ENCODE data around the gene ZDHHC7.
"Not testable (repeated sequence)": the region's sequence is repeated elsewhere in the genome, so short reads cannot be mapped to it uniquely, and the experiment has no call there.

ZDHHC7 gene, protein sequence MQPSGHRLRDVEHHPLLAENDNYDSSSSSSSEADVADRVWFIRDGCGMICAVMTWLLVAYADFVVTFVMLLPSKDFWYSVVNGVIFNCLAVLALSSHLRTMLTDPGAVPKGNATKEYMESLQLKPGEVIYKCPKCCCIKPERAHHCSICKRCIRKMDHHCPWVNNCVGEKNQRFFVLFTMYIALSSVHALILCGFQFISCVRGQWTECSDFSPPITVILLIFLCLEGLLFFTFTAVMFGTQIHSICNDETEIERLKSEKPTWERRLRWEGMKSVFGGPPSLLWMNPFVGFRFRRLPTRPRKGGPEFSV

DNA sequence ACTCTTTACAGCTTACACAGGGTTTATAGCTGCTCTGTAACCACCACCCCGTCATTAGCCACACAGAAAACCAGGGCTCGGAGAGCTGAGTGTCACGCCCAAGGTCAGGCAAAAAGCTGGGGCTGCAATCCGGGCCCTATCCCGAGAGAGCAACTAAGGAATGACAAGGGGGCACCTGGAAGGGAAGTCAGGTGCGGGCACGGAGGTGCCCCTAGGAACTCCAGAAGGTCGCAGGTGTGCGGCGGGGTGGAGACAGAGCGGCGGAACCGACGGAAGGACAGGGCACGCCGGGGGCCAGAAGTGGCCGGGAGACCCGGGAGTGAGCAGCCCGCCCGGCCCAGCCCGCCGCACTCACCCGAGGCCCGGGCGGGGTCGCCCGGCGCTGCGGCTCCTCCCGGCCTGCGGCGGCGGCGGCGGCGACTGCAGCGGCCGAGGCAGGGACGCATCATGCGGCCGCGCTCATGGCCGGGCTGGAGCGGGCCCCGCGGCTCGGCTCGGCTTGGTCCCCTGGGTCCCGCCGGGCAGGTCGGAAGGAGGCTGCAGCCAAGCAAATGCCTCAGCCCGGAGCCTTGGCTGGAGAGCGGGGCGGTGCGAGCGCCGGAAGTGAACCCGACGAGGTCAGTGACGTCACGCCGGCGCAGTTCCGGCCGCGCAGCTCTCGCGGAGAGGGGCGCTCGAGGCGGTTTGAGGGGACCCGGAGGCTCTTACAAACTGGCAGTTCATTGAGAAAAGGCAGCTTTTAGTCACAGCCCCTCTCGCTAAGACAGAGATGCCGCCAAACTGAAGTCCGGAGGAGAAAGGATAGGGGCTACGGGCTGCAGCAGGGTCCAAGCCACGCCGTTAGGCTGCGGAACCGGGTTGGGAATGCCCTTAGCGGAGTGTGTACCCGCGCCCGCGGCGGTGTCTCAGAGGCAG, at the start of gene ZDHHC7:
Gene ZDHHC7 (minus strand): TSS at position 605 of the 915 bp plus-strand sequence. CDS start 20,917 bp downstream, outside the sequence.
- peak; percentile 97 for ATAC-seq
- H3K9me3 Mint-ChIP-seq = no peaks in the 10 kb centered on the region
- peaks cover 31% of the 10 kb centered on the region for H3K36me3 Mint-ChIP-seq
- peak; percentile 81 to 92 for DNase-seq (ENCODE audit: low spot score in 2 of 2)
- peaks cover 31% of the 10 kb centered on the region for H3K4me1 Mint-ChIP-seq
- H3K4me3 Mint-ChIP-seq = peak within 1 kb of the TSS; percentile 97
- peak within 1 kb of the TSS; percentile 98 for H3K27ac Mint-ChIP-seq

DNA sequence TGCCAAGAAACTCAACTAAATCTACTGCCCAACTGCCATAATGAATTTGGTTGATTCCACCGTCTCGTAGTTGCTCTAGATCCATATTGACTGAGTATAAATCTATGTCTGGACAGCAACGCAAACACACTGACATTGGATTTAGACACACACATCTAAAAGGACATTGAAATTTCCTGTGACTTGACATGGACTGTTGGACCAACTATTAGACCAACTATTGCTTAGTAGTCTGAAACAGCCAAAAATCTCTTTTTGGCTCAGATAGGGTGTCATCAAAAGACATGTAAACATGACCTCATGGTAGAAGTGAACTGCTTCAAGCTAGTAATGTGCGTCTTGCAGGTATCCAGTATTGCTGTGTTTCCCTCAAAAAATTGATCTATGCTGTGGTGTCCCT, 47.6 kb upstream of the ZDHHC7 start:
- Mint-ChIP-seq H3K36me3 (peaks cover 12% of the 10 kb centered on the region), H3K27ac (no peak overlapping the region), H3K4me3 (no peak overlapping the region), H3K4me1 (peaks cover 36% of the 10 kb centered on the region), H3K9me3 (no peaks in the 10 kb centered on the region)
- no peak for DNase-seq (ENCODE audit: low spot score in 2 of 2)
- ATAC-seq = no peak

DNA sequence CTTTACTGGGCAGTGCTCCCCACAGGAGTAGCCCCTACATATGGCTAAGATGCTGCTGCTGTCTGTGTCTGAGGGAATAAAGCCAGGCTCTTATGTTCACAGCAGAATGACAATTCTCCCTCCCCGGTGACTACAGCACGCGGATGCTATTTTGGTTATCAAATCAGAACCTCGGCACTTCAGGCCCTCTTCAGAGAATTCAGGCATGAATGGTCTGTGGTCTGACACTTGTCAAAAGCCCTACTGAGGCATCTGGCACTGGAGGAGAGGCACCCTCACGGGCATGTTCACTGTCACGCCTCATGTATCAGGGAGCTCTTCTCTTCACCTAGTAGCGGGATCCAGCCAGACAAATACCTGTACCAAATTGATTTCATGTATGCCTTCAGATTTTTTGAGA, 46.6 kb upstream of the ZDHHC7 start:
- Mint-ChIP-seq H3K4me1 (peaks cover 36% of the 10 kb centered on the region), H3K4me3 (no peak overlapping the region), H3K36me3 (peaks cover 12% of the 10 kb centered on the region), H3K9me3 (no peaks in the 10 kb centered on the region), H3K27ac (peak overlapping the region; percentile 32)
- ATAC-seq (no peak), DNase-seq (ENCODE audit: low spot score in 2 of 2) (no peak)

DNA sequence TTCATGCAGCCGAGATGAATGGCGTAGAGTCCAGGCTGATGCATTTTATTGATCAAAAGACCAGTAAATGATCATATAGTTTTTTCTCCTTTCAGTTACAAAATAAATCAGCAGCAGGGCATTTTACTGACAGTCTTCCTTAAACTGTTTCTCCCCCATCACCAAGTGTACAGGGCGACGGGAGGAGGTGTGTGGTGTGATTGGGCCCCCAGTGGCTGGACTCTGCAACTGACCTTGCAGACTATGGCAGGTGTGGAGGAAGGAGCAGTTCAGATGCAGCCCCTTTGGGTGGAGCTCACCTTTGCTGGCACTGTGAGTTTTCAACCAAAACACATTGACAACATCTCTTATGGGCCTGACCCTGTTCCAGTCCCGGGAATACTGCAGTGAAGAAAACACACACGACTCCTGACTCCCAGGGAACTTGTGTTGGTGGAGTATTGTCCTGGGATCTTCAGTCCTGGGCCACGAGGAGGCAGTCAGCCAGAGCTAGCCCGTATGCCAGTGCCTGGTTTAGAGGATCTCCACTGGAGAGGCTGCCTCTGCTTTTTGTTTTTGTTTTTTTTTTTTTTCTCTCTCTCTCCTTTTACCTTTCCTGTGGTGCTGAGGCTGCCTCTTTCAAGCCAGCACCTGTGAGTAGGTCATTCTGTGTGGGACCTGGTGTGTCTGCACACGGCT, 46.0 kb upstream of the ZDHHC7 start:
- peak overlapping the region; percentile 32 for H3K27ac Mint-ChIP-seq
- no peak for DNase-seq (ENCODE audit: low spot score in 2 of 2)
- peak overlapping the region; percentile 64 for H3K4me3 Mint-ChIP-seq
- no peak for ATAC-seq
- H3K36me3 Mint-ChIP-seq = peaks cover 12% of the 10 kb centered on the region
- H3K4me1 Mint-ChIP-seq = peaks cover 36% of the 10 kb centered on the region
- H3K9me3 Mint-ChIP-seq = no peaks in the 10 kb centered on the region

DNA sequence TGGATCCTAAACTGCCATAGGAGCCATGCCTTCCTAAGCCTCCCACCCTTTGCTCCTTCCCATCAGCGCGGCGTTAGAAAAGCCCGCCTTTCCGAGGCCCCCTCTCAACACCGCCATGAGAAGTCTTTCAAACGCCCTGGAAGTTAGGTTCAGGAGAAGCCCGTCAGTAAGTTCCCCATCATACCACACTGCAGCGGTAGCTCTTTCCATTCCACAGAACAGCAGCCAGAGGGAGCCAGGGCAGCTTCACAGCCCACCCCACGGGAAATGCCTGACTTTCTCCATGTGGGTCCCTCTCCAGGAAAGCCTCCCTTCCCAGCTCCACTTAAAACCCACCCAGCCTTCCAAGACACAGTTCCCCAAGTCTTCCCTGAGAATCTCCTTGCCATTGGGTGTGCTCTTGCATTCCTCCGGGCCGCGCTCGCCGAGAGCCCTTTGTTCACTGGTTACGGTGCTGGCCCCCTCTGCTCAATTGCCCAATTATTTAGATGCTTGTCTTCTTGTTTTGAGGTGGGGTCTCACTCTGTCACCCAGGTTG, 44.9 kb upstream of the ZDHHC7 start:
- Mint-ChIP-seq H3K36me3 (peaks cover 12% of the 10 kb centered on the region), H3K4me1 (peaks cover 32% of the 10 kb centered on the region), H3K27ac (peak overlapping the region; percentile 70), H3K4me3 (peak overlapping the region; percentile 64), H3K9me3 (no peaks in the 10 kb centered on the region)
- no peak for DNase-seq (ENCODE audit: low spot score in 2 of 2)
- no peak for ATAC-seq

DNA sequence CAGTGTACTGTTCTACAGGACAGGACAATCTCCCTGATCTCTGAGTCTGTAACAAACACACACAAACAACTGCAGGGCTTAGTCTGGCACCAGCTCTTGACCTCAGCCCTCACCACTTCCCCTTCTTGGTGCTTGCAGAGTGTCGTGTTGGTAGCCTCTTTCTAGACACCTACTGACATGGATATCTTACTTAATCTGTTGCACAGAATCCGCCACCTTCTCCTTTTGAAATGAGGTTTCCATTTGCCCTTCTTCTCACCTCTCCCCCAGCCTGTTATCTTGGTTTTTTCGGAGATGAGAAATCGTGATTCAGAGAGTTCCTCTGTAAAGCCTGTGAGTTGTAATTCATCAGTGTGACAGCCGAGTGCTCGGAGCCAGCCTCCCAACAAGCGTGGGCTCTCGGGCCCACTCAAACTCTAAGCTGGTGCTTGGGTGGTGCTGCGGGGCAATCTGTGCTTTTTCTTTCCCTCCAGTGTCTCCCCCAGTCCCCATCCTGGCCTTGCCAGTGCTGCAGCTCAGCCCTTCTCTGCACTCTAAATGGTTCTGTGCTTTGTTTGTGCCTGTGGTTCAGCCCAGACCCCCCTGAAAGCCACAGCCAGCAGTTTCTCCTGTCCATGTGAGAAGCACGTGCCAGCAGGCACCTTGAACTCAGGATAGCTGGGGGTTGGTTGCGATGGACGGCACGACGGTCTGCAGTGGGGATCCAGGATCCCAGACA, 44.3 kb upstream of the ZDHHC7 start:
- Mint-ChIP-seq H3K36me3 (peaks cover 12% of the 10 kb centered on the region), H3K9me3 (no peaks in the 10 kb centered on the region), H3K4me1 (peaks cover 30% of the 10 kb centered on the region), H3K27ac (peak overlapping the region; percentile 70), H3K4me3 (peak overlapping the region; percentile 64)
- DNase-seq (ENCODE audit: low spot score in 2 of 2) (peak; percentile 41 to 86), ATAC-seq (peak; percentile 98)

DNA sequence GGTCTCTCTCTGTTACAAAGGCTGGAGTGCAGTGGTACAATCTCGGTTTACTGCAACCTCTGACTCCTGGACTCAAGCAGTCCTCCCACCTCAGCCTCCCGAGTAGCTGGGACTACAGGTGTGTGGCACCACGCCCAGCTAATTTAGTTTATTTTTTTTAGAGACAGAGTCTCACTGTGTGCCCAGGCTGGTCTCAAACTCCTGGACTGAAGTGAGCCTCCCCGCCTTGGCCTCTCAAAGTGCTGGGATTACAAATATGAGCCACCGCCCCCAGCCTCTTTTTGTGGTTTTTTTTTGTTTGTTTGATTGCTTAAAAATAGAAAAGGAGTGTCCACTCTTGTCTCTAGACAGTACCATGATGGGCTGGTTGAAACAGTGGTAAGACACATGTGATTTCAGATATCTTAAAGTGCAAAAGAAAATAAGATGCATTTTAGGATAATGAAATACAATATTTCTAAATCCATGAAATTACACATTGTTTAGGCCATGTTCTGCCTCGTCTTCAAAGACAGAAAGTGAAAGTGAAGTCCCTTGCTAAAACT, 43.7 kb upstream of the ZDHHC7 start:
- H3K27ac Mint-ChIP-seq = peak overlapping the region; percentile 70
- H3K9me3 Mint-ChIP-seq = no peaks in the 10 kb centered on the region
- H3K36me3 Mint-ChIP-seq = peaks cover 12% of the 10 kb centered on the region
- H3K4me3 Mint-ChIP-seq = peak overlapping the region; percentile 64
- H3K4me1 Mint-ChIP-seq = peaks cover 30% of the 10 kb centered on the region
- ATAC-seq (no peak), DNase-seq (ENCODE audit: low spot score in 2 of 2) (no peak)

DNA sequence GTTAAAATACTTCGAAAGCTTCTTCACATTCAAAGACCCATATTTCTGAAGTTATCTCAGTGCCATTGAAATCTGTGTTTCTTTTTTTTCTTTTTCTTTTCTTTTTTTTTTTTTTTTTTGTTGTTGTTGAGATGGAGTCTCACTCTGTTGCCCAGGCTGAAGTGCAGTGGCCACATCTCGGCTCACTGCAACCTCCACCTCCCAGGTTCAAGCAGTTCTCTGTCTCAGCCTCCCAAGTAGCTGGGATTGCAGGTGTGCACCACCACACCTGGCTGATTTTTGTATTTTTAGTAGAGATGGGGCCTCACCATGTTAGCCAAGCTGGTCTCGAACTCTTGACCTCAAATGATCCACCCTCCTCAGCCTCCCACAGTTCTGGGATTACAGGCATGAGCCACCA, 43.0 kb upstream of the ZDHHC7 start:
- DNase-seq (ENCODE audit: low spot score in 2 of 2); ATAC-seq; H3K4me3 Mint-ChIP-seq; H3K27ac Mint-ChIP-seq; H3K9me3 Mint-ChIP-seq: not testable (repeated sequence)
- Mint-ChIP-seq H3K4me1 (peaks cover 30% of the 10 kb centered on the region), H3K36me3 (peaks cover 12% of the 10 kb centered on the region)

DNA sequence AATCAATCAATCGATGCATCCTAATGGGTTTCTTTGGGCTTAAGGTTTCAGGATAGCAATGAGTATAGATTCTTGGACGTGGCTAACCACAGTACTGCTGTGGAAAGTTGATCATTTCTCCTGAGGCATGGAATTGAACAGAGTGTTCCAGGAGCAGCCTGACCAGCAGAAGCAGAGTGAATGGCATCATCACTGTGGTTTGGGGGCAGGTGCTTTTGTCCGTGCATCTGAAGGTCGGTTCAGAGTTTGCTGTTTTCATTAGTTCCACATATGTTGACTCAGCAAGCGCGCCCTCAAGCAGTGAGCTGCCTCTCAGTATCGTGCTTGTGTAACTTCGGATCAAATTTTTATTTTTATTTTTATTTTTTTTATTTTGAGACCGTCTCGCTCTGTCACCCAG, 41.2 kb upstream of the ZDHHC7 start:
- ATAC-seq (no peak), DNase-seq (ENCODE audit: low spot score in 2 of 2) (no peak)
- H3K27ac Mint-ChIP-seq = no peak overlapping the region
- H3K9me3 Mint-ChIP-seq = no peaks in the 10 kb centered on the region
- peaks cover 26% of the 10 kb centered on the region for H3K4me1 Mint-ChIP-seq
- no peak overlapping the region for H3K4me3 Mint-ChIP-seq
- peaks cover 12% of the 10 kb centered on the region for H3K36me3 Mint-ChIP-seq

DNA sequence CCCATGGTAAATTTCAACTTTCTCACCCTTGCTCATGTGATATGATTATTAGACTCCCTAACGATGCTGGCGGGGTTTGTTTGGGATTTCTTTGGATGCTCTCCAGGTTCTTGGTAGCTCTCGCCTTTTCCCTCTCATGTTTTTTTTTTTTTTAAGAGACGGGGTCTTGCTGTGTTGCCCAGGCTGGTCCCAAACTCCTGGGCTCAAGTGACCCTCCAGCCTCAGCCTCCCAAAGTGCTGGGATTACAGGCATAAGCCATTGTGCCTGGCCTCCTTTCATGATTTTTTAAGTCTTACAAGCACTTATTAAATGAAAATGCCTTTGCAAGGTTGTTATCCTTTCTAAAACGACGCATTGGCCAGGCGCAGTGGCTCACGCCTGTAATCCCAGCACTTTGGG, 40.3 kb upstream of the ZDHHC7 start:
- H3K9me3 Mint-ChIP-seq = no peaks in the 10 kb centered on the region
- no peak overlapping the region for H3K27ac Mint-ChIP-seq
- H3K36me3 Mint-ChIP-seq = peaks cover 12% of the 10 kb centered on the region
- no peak overlapping the region for H3K4me3 Mint-ChIP-seq
- peaks cover 17% of the 10 kb centered on the region for H3K4me1 Mint-ChIP-seq
- ATAC-seq = no peak
- no peak for DNase-seq (ENCODE audit: low spot score in 2 of 2)

DNA sequence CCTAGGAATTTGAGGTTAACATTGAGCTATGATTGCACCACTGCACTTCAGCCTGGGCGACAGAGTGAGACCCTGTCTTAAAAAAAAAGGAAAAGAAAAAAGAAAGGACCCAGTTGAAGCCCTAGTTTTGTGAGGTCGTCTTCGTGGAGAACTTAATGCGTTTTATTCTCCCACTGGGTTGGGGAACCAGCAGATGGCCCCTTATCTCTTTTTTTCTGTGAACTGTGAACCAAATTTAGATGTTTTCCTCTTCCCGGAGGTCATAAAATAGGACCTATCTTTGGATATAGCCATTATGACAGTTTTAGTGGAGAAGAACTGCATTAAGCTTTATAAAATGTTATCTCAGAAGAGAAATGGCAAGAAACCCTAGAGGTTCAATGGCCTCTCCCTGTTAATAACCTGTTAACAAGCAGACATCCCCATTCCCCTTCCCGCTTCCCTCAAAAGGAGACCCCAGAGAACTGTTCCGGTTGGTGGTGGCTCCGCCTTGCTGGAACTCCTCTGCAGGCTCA, 39.8 kb upstream of the ZDHHC7 start:
- Mint-ChIP-seq H3K27ac (no peak overlapping the region), H3K9me3 (no peaks in the 10 kb centered on the region), H3K36me3 (peaks cover 6% of the 10 kb centered on the region), H3K4me3 (no peak overlapping the region), H3K4me1 (peaks cover 12% of the 10 kb centered on the region)
- DNase-seq (ENCODE audit: low spot score in 2 of 2) = no peak
- no peak for ATAC-seq

DNA sequence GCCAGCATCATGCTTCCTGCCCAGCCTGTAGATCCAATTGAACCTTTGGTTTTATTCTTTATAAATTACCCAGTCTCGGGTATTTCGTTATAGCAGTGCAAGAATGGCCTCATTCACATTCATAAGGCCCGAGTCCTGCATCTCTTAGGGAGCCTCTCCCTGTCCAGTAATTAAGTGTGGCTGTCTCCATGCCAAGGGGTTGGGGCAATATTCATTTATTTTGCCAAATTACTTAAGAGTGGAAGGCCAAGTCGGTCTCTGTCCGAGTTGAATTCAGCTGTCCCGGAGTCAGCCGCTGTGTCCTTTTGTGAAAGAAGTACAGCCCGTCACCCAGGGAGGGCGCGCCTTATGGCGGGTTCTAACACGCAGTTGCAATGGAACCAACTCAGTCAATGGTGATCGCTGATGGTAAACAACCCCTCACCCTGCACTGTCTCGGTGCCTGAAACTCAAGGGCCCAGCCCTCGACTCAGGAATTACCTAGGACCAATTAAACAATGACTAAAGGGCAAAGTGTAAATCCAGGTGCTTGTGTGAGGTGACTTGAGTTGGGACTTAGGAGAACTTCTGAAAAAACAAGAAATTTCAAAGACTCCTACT, 38.5 kb upstream of the ZDHHC7 start:
- no peak for ATAC-seq
- no peaks in the 10 kb centered on the region for H3K36me3 Mint-ChIP-seq
- H3K4me3 Mint-ChIP-seq = no peak overlapping the region
- peak overlapping the region; percentile 75 for H3K27ac Mint-ChIP-seq
- no peak for DNase-seq (ENCODE audit: low spot score in 2 of 2)
- H3K4me1 Mint-ChIP-seq = no peaks in the 10 kb centered on the region
- H3K9me3 Mint-ChIP-seq = no peaks in the 10 kb centered on the region

DNA sequence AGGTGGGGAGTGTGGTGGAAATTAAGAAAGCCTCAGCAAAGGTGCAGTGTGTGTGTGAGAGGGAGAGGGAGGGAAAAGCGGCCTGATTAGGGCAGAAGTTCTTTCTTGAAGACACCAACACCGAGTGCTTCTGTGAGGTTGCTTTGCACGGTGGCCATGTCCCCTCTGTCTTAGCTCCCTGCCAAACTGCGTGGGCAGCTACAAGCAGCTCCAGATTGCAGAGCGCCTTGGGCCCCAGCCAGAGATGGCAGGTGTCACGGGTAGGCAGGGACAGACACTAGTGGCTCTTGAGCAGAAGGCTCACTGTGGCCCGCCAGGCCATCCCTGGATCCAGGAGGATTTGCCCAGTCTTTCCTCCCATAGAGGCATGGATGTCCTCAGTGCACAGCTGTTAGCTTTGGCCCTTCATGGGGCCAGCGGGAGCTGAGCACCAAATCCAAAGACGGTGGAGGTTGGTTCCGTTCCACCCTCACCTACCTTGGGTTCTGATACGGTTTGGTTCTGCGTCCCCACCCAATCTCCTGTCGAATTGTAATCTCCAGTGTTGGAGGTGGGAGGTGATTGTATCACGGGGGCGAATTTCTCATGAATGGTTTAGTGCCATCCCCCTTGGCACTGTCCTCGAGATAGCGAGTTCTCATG, 37.7 kb upstream of the ZDHHC7 start:
- peak overlapping the region; percentile 75 for H3K27ac Mint-ChIP-seq
- H3K9me3 Mint-ChIP-seq = no peaks in the 10 kb centered on the region

More for the DNA sequence above, 37.7 kb upstream of the ZDHHC7 start:
- Mint-ChIP-seq H3K36me3 (no peaks in the 10 kb centered on the region), H3K4me1 (no peaks in the 10 kb centered on the region), H3K4me3 (no peak overlapping the region)
- DNase-seq (ENCODE audit: low spot score in 2 of 2) = no peak
- ATAC-seq = no peak
